Measurements from ENCODE around the gene ALLC.

DNA sequence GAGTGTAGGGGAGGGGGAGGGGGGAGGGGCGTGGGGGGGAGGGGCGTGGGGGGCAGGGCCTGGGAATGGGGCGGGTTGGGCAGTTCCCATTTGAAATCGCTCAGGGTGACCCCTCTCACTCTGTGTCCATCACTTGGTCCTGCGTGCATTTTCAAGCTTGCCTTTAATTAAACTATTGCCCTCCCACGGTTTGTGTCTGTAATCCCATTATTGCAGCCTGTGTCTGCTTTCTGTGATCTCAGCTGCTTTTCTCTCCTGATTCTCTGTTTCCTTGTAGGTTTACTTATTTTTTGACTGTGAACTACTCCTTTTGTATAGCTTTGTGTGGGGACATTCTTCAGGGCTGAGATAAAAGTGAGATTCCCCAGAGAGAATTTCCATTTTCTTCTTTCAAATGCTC, 46.7 kb downstream of the ALLC start:
- TF ChIP-seq POLR2AphosphoS5 (IDR thresholded peaks at IDR 0.05) (no peak), CTCF (IDR thresholded peaks at IDR 0.05) (no peak), POLR2A (IDR thresholded peaks at IDR 0.05) (no peak)
